Suprapubic skin (tissue), 4 donors: ENCODE measurements around the gene MYH10. TPM values are rescaled to one million over a fixed set of nuclear protein-coding genes. Genes with fewer than 3 reads are reported as not detected.

Experiments used
- DNase-seq, 2 donors: peaks; one replicate each; pipeline ENCODE4 v3.0.0-alpha.2; 2019; ENCODE audit warnings: low spot score in 2 of 2
- H3K27ac ChIP-seq: fragments of 200-600 bp; sonication (generic); one replicate; pipeline ENCODE4 v1.5.1; 2019
- H3K27me3 ChIP-seq: fragments of 200-600 bp; sonication (generic); one replicate; pipeline ENCODE4 v1.5.1; 2019
- H3K36me3 ChIP-seq: fragments of 200-600 bp; sonication (generic); one replicate; pipeline ENCODE4 v1.5.1; 2019
- H3K4me1 ChIP-seq: fragments of 200-600 bp; sonication (generic); one replicate; pipeline ENCODE4 v1.5.1; 2019
- H3K4me3 ChIP-seq: fragments of 200-600 bp; sonication (generic); one replicate; pipeline ENCODE4 v1.5.1; 2019; ENCODE audit warnings: mild to moderate bottlenecking
- H3K9me3 ChIP-seq: fragments of 200-600 bp; sonication (generic); one replicate; pipeline ENCODE4 v1.5.1; 2019
- EP300 ChIP-seq: sonication (generic); formaldehyde crosslinking; IDR thresholded peaks from one replicate; pipeline ENCODE4 v1.6.1; 2017; ENCODE audit warnings: antibody characterized with exemption
- POLR2A ChIP-seq, 2 donors: fragments of 450-650 bp; IDR thresholded peaks; one replicate each; pipeline ENCODE4 v1.6.1; 2017; ENCODE audit warnings: antibody characterized with exemption in 2 of 2, mild to moderate bottlenecking in 2 of 2, moderate library complexity in 2 of 2
- POLR2AphosphoS5 ChIP-seq, 3 donors: sonication (generic); formaldehyde crosslinking; IDR thresholded peaks; one replicate each; pipeline ENCODE4 v1.6.1; 2017; ENCODE audit warnings: antibody characterized with exemption in 3 of 3
- WGBS: methylation state at CpG from one replicate; pipeline ENCODE4 v1.1.5; 2018; 5-methylcytosine and 5-hydroxymethylcytosine counted together
- total RNA-seq, 4 donors: library from RNA; depleted of rRNA; stranded (reverse); fragments of >200 nt; gene quantifications; one replicate each; pipeline ENCODE4 v1.1.0, GENCODE V29; 2016
- TF ChIP-seq, protein P1 (sequence below), 2 donors: fragments of 200-600 bp in 1 of 2; fragments of 450-650 bp in 1 of 2; sonication (generic) in 1 of 2; IDR thresholded peaks; one replicate each; pipeline ENCODE4 v1.5.1; 2016 to 2019; ENCODE audit warnings: antibody characterized with exemption in 2 of 2, mild to moderate bottlenecking in 1 of 2, moderate library complexity in 1 of 2

Gene MYH10
- total RNA-seq, 4 donors from 2014 or later: 9.5 to 18.3 (median 13.2) TPM

DNA sequence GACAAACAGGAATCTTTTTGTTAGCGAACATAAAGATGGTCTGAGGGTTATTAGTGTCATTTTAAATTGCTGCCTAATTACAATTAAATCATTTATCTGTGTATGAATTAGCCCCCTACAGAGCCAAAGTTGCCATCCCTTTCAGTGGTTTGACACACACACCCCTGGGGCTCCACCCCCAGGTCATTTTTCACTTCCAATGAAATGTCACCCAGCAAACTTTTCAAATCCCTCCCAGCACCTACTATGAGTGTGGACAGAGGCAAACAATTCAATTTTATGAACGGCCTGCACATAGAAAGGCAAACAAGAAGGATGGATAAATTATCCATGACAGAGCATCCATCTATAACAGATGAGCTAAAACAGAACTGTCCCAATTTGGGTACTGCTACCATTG, 2.4 kb downstream of the MYH10 start:
- WGBS: 83% methylated on average over 2 of the region's 2 CpGs
- Histone ChIP-seq H3K9me3 (no peaks in the 10 kb centered on the region), H3K36me3 (no peaks in the 10 kb centered on the region), H3K4me1 (peaks cover 26% of the 10 kb centered on the region), H3K4me3 (no peak overlapping the region), H3K27me3 (no peaks in the 10 kb centered on the region), H3K27ac (no peak overlapping the region)
- TF ChIP-seq, protein P1, sequence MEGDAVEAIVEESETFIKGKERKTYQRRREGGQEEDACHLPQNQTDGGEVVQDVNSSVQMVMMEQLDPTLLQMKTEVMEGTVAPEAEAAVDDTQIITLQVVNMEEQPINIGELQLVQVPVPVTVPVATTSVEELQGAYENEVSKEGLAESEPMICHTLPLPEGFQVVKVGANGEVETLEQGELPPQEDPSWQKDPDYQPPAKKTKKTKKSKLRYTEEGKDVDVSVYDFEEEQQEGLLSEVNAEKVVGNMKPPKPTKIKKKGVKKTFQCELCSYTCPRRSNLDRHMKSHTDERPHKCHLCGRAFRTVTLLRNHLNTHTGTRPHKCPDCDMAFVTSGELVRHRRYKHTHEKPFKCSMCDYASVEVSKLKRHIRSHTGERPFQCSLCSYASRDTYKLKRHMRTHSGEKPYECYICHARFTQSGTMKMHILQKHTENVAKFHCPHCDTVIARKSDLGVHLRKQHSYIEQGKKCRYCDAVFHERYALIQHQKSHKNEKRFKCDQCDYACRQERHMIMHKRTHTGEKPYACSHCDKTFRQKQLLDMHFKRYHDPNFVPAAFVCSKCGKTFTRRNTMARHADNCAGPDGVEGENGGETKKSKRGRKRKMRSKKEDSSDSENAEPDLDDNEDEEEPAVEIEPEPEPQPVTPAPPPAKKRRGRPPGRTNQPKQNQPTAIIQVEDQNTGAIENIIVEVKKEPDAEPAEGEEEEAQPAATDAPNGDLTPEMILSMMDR (IDR thresholded peaks at IDR 0.05): no peak
- DNase-seq: no peak

DNA sequence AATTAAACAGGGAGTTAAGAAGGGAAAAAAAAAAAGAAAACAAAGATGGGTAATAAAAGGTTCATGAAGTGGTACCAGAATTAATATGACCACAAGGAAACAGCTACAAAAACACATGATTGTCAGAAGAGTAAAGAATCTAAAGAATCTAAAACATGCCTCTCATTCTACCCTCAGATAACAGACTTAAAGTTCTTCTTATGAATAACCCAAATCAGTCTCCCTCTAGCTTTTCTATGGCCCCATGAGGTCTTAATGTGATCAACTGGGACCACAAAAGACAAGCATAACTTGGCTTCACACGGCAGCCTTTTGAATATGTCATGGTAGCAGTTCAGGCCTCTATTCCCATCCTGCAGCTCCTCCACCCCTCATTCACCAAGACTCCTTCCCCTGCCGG, 6.9 kb downstream of the MYH10 start:
- TF ChIP-seq EP300: no peak
- TF ChIP-seq POLR2AphosphoS5 (IDR thresholded peaks at IDR 0.05): no peak
- TF ChIP-seq POLR2A (IDR thresholded peaks at IDR 0.05): no peak
- TF ChIP-seq, protein P1 (IDR thresholded peaks at IDR 0.05): no peak
- WGBS: 83% methylated on average over 2 of the region's 2 CpGs
- no peak for DNase-seq
- Histone ChIP-seq H3K27me3 (no peaks in the 10 kb centered on the region), H3K4me1 (no peaks in the 10 kb centered on the region), H3K4me3 (no peak overlapping the region), H3K9me3 (no peaks in the 10 kb centered on the region), H3K27ac (no peak overlapping the region), H3K36me3 (peaks cover 6% of the 10 kb centered on the region)

DNA sequence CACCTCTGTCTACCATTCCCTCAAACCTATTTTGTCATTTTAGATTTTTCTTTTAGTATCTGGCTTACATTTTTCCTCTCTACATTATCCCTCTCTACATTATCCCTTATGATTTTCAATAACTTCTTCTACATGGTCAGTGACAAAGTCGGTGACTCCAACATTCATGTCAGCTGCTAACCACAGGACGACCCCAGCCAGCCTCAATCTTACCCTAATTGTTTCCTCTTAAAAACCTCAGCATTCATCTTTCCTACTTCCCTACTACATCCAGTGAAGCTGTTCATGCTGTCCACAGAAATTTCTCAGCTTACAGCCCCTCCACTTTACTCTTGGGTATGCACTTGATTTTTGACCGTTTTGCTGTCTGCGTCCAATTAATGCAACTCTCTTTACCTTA, 8.3 kb downstream of the MYH10 start:
- Histone ChIP-seq H3K27ac (no peak overlapping the region), H3K9me3 (no peaks in the 10 kb centered on the region), H3K4me3 (no peak overlapping the region), H3K4me1 (no peaks in the 10 kb centered on the region), H3K27me3 (no peaks in the 10 kb centered on the region), H3K36me3 (peaks cover 6% of the 10 kb centered on the region)
- WGBS: 88% methylated on average over 4 of the region's 4 CpGs
- TF ChIP-seq POLR2AphosphoS5 (IDR thresholded peaks at IDR 0.05) (no peak), EP300 (no peak), POLR2A (IDR thresholded peaks at IDR 0.05) (no peak)
- TF ChIP-seq, protein P1 (IDR thresholded peaks at IDR 0.05): no peak
- no peak for DNase-seq

GRCh38 chr17:8621585-8621984, 8.9 kb downstream of the MYH10 start:
- H3K4me3 ChIP-seq: no peak overlapping the region
- H3K36me3 ChIP-seq: peaks cover 6% of the 10 kb centered on the region
- H3K4me1 ChIP-seq: no peaks in the 10 kb centered on the region
- 60% methylated on average over 3 of the region's 3 CpGs for WGBS
- H3K27me3 ChIP-seq: no peaks in the 10 kb centered on the region
- no peak for DNase-seq
- H3K27ac ChIP-seq: no peak overlapping the region
- H3K9me3 ChIP-seq: no peaks in the 10 kb centered on the region
- no peak for TF ChIP-seq POLR2AphosphoS5 (IDR thresholded peaks at IDR 0.05)
- TF ChIP-seq, protein P1 (IDR thresholded peaks at IDR 0.05): no peak
- no peak for TF ChIP-seq POLR2A (IDR thresholded peaks at IDR 0.05)
- TF ChIP-seq EP300: no peak

GRCh38 chr17:8619294-8619693, 11.2 kb downstream of the MYH10 start:
- DNase-seq: no peak
- H3K4me3 ChIP-seq: no peak overlapping the region
- H3K36me3 ChIP-seq: peaks cover 6% of the 10 kb centered on the region
- H3K4me1 ChIP-seq: no peaks in the 10 kb centered on the region
- 87% methylated on average over 6 of the region's 6 CpGs for WGBS
- TF ChIP-seq EP300 (no peak), POLR2A (IDR thresholded peaks at IDR 0.05) (no peak), POLR2AphosphoS5 (IDR thresholded peaks at IDR 0.05) (no peak)
- TF ChIP-seq, protein P1 (IDR thresholded peaks at IDR 0.05): no peak
- H3K9me3 ChIP-seq: no peaks in the 10 kb centered on the region
- H3K27ac ChIP-seq: no peak overlapping the region
- H3K27me3 ChIP-seq: no peaks in the 10 kb centered on the region
